OCI-LY1 (cell line): ENCODE data around the gene SENP1.
"Not testable (repeated sequence)": the region's sequence is repeated elsewhere in the genome, so short reads cannot be mapped to it uniquely, and the experiment has no call there.

Experiments used
- H2AFZ ChIP-seq: fragments of 200-600 bp; sonication (generic), shearing (Covaris generic); 2 replicates; pipeline ENCODE4 v1.6.0; 2014; ENCODE audit warnings: antibody characterized with exemption, mild to moderate bottlenecking, low read length
- H3F3A ChIP-seq: fragments of 200-600 bp; sonication (generic), shearing (Covaris generic); 2 replicates; pipeline ENCODE4 v1.6.0; 2014; ENCODE audit warnings: mild to moderate bottlenecking, antibody characterized with exemption, low read length, moderate library complexity; ENCODE audit not compliant: insufficient read depth
- H3K27ac ChIP-seq: fragments of 200-600 bp; sonication (generic); 2 replicates; pipeline ENCODE4 v1.5.1; 2014; ENCODE audit warnings: low read length, mixed run types, mild to moderate bottlenecking, low read depth; ENCODE audit not compliant: poor library complexity, severe bottlenecking
- H3K27me3 ChIP-seq: fragments of 200-600 bp; sonication (generic); 2 replicates; pipeline ENCODE4 v1.6.0; 2014; ENCODE audit warnings: antibody characterized with exemption, mild to moderate bottlenecking, low read length, moderate library complexity; ENCODE audit not compliant: insufficient read depth
- H3K36me3 ChIP-seq: fragments of 200-600 bp; sonication (generic); 2 replicates; pipeline ENCODE4 v1.6.1; 2014; ENCODE audit warnings: mild to moderate bottlenecking, antibody characterized with exemption, low read length, moderate library complexity, mixed read lengths; ENCODE audit not compliant: insufficient read depth
- H3K4me1 ChIP-seq: fragments of 200-600 bp; sonication (generic); 2 replicates; pipeline ENCODE4 v1.5.1; 2014; ENCODE audit warnings: mild to moderate bottlenecking, low read length, moderate library complexity; ENCODE audit not compliant: insufficient read depth, severe bottlenecking
- H3K4me2 ChIP-seq: fragments of 200-600 bp; sonication (generic), shearing (Covaris generic); 2 replicates; pipeline ENCODE4 v1.6.1; 2014; ENCODE audit warnings: low read length
- H3K4me3 ChIP-seq: fragments of 200-600 bp; sonication (generic); 2 replicates; pipeline ENCODE4 v1.5.1; 2014; ENCODE audit warnings: low read length, low read depth, mild to moderate bottlenecking, mixed read lengths; ENCODE audit not compliant: poor library complexity, severe bottlenecking
- H3K79me2 ChIP-seq: fragments of 200-600 bp; shearing (Covaris generic); 2 replicates; pipeline ENCODE4 v1.6.1; 2016; ENCODE audit warnings: mixed run types, low read length, mixed read lengths; ENCODE audit not compliant: insufficient read depth
- H3K9ac ChIP-seq: fragments of 200-600 bp; sonication (generic), shearing (Covaris generic); 2 replicates; pipeline ENCODE4 v1.6.1; 2014; ENCODE audit warnings: mild to moderate bottlenecking, low read length, mixed read lengths
- H3K9me2 ChIP-seq: fragments of 200-600 bp; sonication (generic), shearing (Covaris generic); 2 replicates; pipeline ENCODE4 v1.6.1; 2014; ENCODE audit warnings: low read depth, mild to moderate bottlenecking, low read length, mixed read lengths
- H3K9me3 ChIP-seq: fragments of 200-600 bp; shearing (Covaris generic); 2 replicates; pipeline ENCODE4 v1.6.1; 2014; ENCODE audit warnings: low read length, mixed read lengths
- H4K20me1 ChIP-seq: fragments of 200-600 bp; sonication (generic), shearing (Covaris generic); 2 replicates; pipeline ENCODE4 v1.6.0; 2016; ENCODE audit warnings: mild to moderate bottlenecking, low read length; ENCODE audit not compliant: insufficient read depth
- EZH2 ChIP-seq: fragments of 200-600 bp; sonication (generic), shearing (Covaris generic); IDR thresholded peaks from 2 replicates; pipeline ENCODE4 v1.8.0; 2017; ENCODE audit warnings: borderline replicate concordance, mixed run types, mild to moderate bottlenecking, antibody characterized with exemption, low read length, moderate library complexity, mixed read lengths
- TF ChIP-seq, protein P1 (sequence below): fragments of 200-600 bp; sonication (generic), shearing (Covaris generic); IDR thresholded peaks from 2 replicates; pipeline ENCODE4 v1.5.1; 2017; ENCODE audit warnings: mild to moderate bottlenecking, antibody characterized with exemption, low read length, moderate library complexity, mixed read lengths

Gene SENP1

DNA sequence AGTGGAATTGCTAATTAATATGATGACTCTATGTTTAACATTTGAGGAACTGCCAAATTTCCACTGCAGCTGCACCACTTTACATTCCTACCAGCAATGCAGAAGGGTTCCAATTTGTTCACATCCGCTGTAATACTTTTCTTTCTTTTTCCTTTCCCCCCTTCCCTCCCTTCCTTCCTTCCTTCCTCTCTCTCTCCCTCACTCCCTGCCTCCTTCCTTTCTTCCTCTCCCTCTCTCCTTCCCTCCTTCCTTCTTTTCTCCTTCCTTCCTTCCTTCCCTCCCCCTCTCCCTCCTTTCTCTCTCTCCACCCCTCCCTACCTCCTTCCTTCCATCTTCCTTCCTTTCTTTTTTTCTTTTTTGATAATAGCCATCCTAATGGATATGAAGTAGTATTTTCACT is 10.1 kb upstream of the SENP1 start:
- H3K27ac ChIP-seq, result no peak overlapping the region
- H3K4me1 ChIP-seq, result peaks cover 22% of the 10 kb centered on the region
- no peak overlapping the region for H3K4me3 ChIP-seq
- H3K9me2 ChIP-seq, result no peaks in the 10 kb centered on the region
- H3K9me3 ChIP-seq, result no peaks in the 10 kb centered on the region
- H3K36me3 ChIP-seq, result no peaks in the 10 kb centered on the region
- no peak overlapping the region for H3K4me2 ChIP-seq
- no peaks in the 10 kb centered on the region for H4K20me1 ChIP-seq
- H2AFZ ChIP-seq, result no peak overlapping the region
- H3F3A ChIP-seq, result no peaks in the 10 kb centered on the region
- no peak for TF ChIP-seq EZH2
- TF ChIP-seq, protein P1, sequence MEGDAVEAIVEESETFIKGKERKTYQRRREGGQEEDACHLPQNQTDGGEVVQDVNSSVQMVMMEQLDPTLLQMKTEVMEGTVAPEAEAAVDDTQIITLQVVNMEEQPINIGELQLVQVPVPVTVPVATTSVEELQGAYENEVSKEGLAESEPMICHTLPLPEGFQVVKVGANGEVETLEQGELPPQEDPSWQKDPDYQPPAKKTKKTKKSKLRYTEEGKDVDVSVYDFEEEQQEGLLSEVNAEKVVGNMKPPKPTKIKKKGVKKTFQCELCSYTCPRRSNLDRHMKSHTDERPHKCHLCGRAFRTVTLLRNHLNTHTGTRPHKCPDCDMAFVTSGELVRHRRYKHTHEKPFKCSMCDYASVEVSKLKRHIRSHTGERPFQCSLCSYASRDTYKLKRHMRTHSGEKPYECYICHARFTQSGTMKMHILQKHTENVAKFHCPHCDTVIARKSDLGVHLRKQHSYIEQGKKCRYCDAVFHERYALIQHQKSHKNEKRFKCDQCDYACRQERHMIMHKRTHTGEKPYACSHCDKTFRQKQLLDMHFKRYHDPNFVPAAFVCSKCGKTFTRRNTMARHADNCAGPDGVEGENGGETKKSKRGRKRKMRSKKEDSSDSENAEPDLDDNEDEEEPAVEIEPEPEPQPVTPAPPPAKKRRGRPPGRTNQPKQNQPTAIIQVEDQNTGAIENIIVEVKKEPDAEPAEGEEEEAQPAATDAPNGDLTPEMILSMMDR, result no peak
- H3K9ac ChIP-seq, result no peak overlapping the region
- H3K79me2 ChIP-seq, result peaks cover 12% of the 10 kb centered on the region
- H3K27me3 ChIP-seq, result no peaks in the 10 kb centered on the region

DNA sequence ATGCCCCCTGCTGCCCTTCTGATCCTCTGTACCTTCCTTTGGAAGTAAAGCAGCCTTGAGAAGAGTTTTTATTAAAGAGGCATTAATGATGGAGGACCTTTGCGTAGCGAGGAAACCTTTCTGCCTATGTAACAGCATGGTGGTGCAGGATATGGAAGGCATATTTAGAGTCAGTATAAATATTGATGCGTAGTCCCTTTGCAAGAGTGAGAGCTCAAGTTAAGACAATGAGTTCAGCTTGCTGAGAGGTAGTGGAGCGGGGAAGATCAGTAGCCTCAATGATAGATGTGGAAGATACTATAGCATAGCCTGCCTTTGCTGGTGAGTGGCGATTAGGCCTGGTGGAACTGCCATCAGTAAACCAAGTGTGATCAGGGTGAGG is 5.4 kb upstream of the SENP1 start:
- not testable (repeated sequence) for H3K36me3 ChIP-seq, H3K79me2 ChIP-seq, H3K4me2 ChIP-seq, H4K20me1 ChIP-seq, H3K27ac ChIP-seq, H3K27me3 ChIP-seq, H3K9me3 ChIP-seq, H2AFZ ChIP-seq, H3K4me3 ChIP-seq, H3K9me2 ChIP-seq, H3K9ac ChIP-seq, H3F3A ChIP-seq
- peaks cover 13% of the 10 kb centered on the region for H3K4me1 ChIP-seq

DNA sequence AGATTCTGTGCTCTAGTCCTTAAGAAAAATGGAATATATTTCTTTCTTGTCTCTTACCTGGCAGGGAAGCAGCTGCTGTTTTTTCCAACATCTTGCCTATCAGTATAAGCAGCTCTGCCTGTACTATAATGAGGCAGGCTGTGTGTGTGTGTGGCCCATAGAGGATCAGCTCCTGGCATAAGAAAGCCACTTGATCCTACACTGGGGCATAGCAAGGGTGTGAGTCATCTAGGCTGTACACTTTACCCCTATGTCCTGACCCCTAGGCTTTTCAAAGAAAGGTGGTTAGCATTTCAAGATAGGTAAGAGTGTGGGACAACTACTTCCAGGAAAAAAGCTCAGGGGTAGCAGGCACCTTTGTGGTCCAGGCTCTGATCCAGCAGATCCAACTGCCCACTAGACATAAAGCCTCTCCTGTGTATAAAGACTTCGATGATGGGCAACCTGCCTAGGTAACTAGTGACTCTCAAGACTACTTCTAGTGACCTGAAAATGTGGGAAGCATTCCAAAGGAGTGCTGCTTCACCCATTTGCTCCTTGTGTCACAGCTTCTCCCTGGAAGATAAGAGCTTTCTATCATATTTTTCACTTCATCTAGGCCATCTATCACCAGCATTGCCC is 4.9 kb upstream of the SENP1 start:
- H3K9ac ChIP-seq, result no peak overlapping the region
- no peak for TF ChIP-seq EZH2
- TF ChIP-seq, protein P1, result no peak
- H3K79me2 ChIP-seq, result no peaks in the 10 kb centered on the region
- no peak overlapping the region for H2AFZ ChIP-seq
- no peak overlapping the region for H3K27ac ChIP-seq
- no peak overlapping the region for H3K4me2 ChIP-seq
- H3K9me3 ChIP-seq, result no peaks in the 10 kb centered on the region
- peaks cover 14% of the 10 kb centered on the region for H3K4me1 ChIP-seq
- no peaks in the 10 kb centered on the region for H3K27me3 ChIP-seq
- H3K4me3 ChIP-seq, result no peak overlapping the region
- no peaks in the 10 kb centered on the region for H3K36me3 ChIP-seq
- no peaks in the 10 kb centered on the region for H3K9me2 ChIP-seq
- no peaks in the 10 kb centered on the region for H3F3A ChIP-seq
- no peaks in the 10 kb centered on the region for H4K20me1 ChIP-seq

DNA sequence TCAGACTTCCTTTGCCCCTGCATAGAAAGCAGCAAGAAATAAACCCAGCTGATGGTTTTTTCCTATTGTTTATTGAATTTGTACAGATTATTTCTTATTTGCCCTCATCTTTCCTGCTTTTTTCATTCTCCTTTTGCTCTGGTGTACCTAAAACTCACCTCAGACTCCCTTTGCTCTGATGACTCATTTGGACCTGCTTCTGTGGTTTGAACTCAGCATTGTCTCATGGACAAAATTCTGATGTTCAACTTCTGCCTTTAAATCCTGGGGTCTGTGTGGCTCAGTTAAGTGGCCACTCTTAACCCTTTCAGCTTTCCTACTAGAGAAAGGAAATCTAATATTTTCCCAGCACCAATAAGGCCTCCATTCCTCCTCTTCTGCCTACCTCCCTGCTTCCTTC is 3.5 kb upstream of the SENP1 start:
- TF ChIP-seq, protein P1, result no peak
- TF ChIP-seq EZH2, result no peak
- Histone ChIP-seq H3K4me3 (no peak overlapping the region), H3K27me3 (no peaks in the 10 kb centered on the region), H3K4me1 (peaks cover 17% of the 10 kb centered on the region), H3K9me3 (no peaks in the 10 kb centered on the region), H3K9ac (no peak overlapping the region), H4K20me1 (no peaks in the 10 kb centered on the region), H3K4me2 (no peak overlapping the region), H3K9me2 (no peaks in the 10 kb centered on the region), H3K36me3 (no peaks in the 10 kb centered on the region), H3K79me2 (peaks cover 11% of the 10 kb centered on the region), H2AFZ (no peak overlapping the region), H3F3A (no peaks in the 10 kb centered on the region), H3K27ac (no peak overlapping the region)
